ENCODE data around the gene TGFB1. TPM values are rescaled to one million over a fixed set of nuclear protein-coding genes. Genes with fewer than 3 reads are reported as not detected.
"Not testable (repeated sequence)": the region's sequence is repeated elsewhere in the genome, so short reads cannot be mapped to it uniquely, and the experiment has no call there.

The TGFB1 gene
- total and polyA plus RNA-seq, 12 donors = 9.7 to 44.9 (median 13.9) TPM

- WGBS, 2 donors = 85 to 86% methylated on average over 2 of the region's 2 CpGs
- H3K9me3 ChIP-seq = no peaks in the 10 kb centered on the region
- H3K27me3 ChIP-seq = no peaks in the 10 kb centered on the region
- peak overlapping the region in 9 of 10 donors; percentile 80 to 93 (median 89) for H3K27ac ChIP-seq
- no peak for TF ChIP-seq CTCF (IDR thresholded peaks at IDR 0.05)
- H3K36me3 ChIP-seq = peaks cover 3 to 99% (median 59%) of the 10 kb centered on the region in 9 donors
- intact Hi-C loops (cut with DNase I) = no loop called here
- H3K4me1 ChIP-seq = peaks cover 16 to 62% (median 52%) of the 10 kb centered on the region in 9 donors
- no peak for DNase-seq
- ATAC-seq = no peak
- H3K4me3 ChIP-seq = no peak overlapping the region
Measured at GRCh38 chr19:41296433-41296871, 57.3 kb downstream of the TGFB1 start.

DNA sequence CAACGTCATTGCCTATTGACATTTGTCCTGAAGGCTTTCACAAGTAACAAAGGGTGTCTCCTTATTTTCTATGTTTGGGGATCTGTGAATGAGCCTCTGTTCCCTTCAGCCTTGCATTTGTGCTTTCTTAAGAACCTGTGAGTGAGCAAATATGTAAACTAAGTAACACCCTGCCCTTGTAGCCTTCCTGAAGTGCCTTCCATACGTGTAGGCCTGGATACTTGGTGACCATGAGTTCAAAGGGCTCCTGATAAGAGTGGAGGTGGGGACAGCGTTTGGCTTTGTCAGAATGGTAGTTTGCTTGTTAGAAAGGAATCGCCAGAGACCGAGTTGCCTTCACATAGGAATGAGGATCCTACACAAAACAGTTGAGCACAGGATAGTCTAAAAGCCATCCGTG, 58.2 kb downstream of the TGFB1 start:
- Histone ChIP-seq H3K27ac (peak overlapping the region in 3 of 10 donors; percentile 89 to 93 (median 89)), H3K4me3 (no peak overlapping the region), H3K4me1 (peaks cover 16 to 52% (median 44%) of the 10 kb centered on the region in 9 donors), H3K9me3 (no peaks in the 10 kb centered on the region), H3K36me3 (peaks cover 3 to 99% (median 66%) of the 10 kb centered on the region in 9 donors), H3K27me3 (no peaks in the 10 kb centered on the region)
- DNase-seq = no peak
- TF ChIP-seq CTCF (IDR thresholded peaks at IDR 0.05) = no peak
- WGBS, 2 donors = 61 to 62% methylated on average over 6 of the region's 6 CpGs
- ATAC-seq = no peak
- intact Hi-C loops (cut with DNase I) = no loop called here

DNA sequence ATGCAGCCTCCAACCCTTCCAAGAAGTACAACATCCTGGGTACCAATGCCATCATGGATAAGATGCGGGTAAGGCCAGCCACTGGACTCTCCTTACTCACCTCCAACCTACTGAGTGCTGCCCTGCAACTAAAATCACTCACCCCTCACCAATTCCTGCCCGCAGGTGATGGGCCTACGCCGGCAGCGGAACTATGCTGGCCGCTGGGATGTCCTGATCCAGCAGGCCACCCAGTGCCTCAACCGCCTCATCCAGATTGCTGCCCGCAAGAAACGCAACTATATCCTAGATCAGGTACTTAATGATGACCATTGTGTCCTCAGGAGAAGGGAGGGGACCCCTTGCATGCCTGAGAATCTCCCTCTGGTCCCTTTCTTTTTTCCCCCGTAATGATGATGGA, 59.3 kb downstream of the TGFB1 start:
- intact Hi-C loops (cut with DNase I) = no loop called here
- no peak overlapping the region for H3K27ac ChIP-seq
- no peak for TF ChIP-seq CTCF (IDR thresholded peaks at IDR 0.05)
- H3K36me3 ChIP-seq = peaks cover 3 to 99% (median 75%) of the 10 kb centered on the region in 9 donors
- DNase-seq (no peak), ATAC-seq (no peak)
- H3K4me1 ChIP-seq = peaks cover 14 to 41% (median 33%) of the 10 kb centered on the region in 9 donors
- no peak overlapping the region for H3K4me3 ChIP-seq
- WGBS, 2 donors = 94 to 95% methylated on average over 10 of the region's 10 CpGs
- H3K27me3 ChIP-seq = no peaks in the 10 kb centered on the region
- no peaks in the 10 kb centered on the region for H3K9me3 ChIP-seq

DNA sequence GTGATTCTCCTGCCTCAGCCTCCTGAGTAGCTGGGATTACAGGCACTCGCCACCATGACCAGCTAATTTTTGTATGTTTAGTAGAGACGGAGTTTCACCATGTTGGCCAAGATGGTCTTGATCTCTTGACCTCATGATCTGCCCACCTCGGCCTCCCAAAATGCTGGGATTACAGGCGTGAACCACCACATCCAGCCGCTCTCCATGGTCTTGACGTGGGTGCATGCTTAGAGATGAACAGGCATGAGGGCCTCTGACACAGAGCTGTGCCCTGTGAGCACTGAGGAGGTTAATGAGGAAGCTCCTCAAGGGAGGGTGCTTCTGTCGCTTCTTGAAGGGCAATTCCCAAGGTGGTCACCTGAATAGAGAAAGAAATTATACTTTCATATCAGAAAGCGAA, 63.9 kb downstream of the TGFB1 start:
- H3K27me3 ChIP-seq; intact Hi-C loops (cut with DNase I); H3K9me3 ChIP-seq; DNase-seq; H3K27ac ChIP-seq; ATAC-seq; H3K4me3 ChIP-seq; H3K4me1 ChIP-seq: not testable (repeated sequence)
- H3K36me3 ChIP-seq = peaks cover 3 to 100% (median 87%) of the 10 kb centered on the region in 9 donors
- WGBS, 2 donors = 94 to 95% methylated on average over 8 of the region's 8 CpGs

- DNase-seq = no peak
- TF ChIP-seq CTCF (IDR thresholded peaks at IDR 0.05) = no peak
- Histone ChIP-seq H3K4me1 (no peaks in the 10 kb centered on the region), H3K4me3 (no peak overlapping the region), H3K27me3 (no peaks in the 10 kb centered on the region), H3K27ac (no peak overlapping the region), H3K36me3 (peaks cover 0 to 100% (median 87%) of the 10 kb centered on the region in 9 donors), H3K9me3 (no peaks in the 10 kb centered on the region)
- intact Hi-C loops (cut with DNase I) = no loop called here
- no peak for ATAC-seq
- WGBS, 2 donors = 71 to 79% methylated on average over 3 of the region's 3 CpGs
Measured at GRCh38 chr19:41288673-41289530, 64.8 kb downstream of the TGFB1 start.

Measured in heart right ventricle (tissue), 16 donors.